H1 (cell line): ENCODE measurements around the gene VPS37C. TPM values are rescaled to one million over a fixed set of nuclear protein-coding genes. Genes with fewer than 3 reads are reported as not detected.

Experiments used
- CTCF ChIA-PET: fragments of 300-600 bp; sonication (Branson Sonifier 250); formaldehyde crosslinking; loops from one replicate; lab custom pipeline; 2021; ENCODE audit not compliant: partially characterized antibody; lab: Charles Lee
- POLR2A ChIA-PET: fragments of 300-600 bp; sonication (Branson Sonifier 250); formaldehyde crosslinking; loops from one replicate; lab custom pipeline; 2021; ENCODE audit warnings: inconsistent platforms; ENCODE audit not compliant: partially characterized antibody; lab: Charles Lee
- DNase-seq, 2 experiments: peaks; one replicate each; pipeline versions ENCODE4 v3.0.0 to v3.0.0-alpha.2; 2010 to 2022; ENCODE audit warnings: low spot score in 2 of 2, low read depth in 1 of 2, mixed read lengths in 1 of 2
- FAIRE-seq: peaks from 2 replicates; lab custom pipeline; 2011; peaks lifted over from hg19 to GRCh38; lab: Jason Lieb, UNC
- H2AFZ ChIP-seq: 2 replicates; pipeline ENCODE4 v1.8.1; 2012; ENCODE audit warnings: low read length, inconsistent platforms
- H2AK5ac ChIP-seq: 2 replicates; pipeline ENCODE4 v1.6.1; 2013; ENCODE audit warnings: low read depth, low read length
- H2BK120ac ChIP-seq: replicated peaks from 2 replicates; pipeline ENCODE3; 2013; ENCODE audit warnings: low read depth, low read length, inconsistent platforms
- H2BK12ac ChIP-seq: 2 replicates; pipeline ENCODE4 v1.6.1; 2013; ENCODE audit warnings: low read depth, low read length
- H2BK15ac ChIP-seq: 2 replicates; pipeline ENCODE4 v1.6.1; 2013; ENCODE audit warnings: low read length
- H2BK20ac ChIP-seq: 2 replicates; pipeline ENCODE4 v1.6.1; 2013; ENCODE audit warnings: low read length
- H2BK5ac ChIP-seq: 2 replicates; pipeline ENCODE4 v1.6.1; 2013; ENCODE audit warnings: low read depth, low read length
- H3K14ac ChIP-seq: 2 replicates; pipeline ENCODE4 v1.6.1; 2013; ENCODE audit warnings: inconsistent platforms; ENCODE audit not compliant: insufficient read length
- H3K18ac ChIP-seq: 2 replicates; pipeline ENCODE4 v1.6.1; 2013; ENCODE audit warnings: low read length; ENCODE audit errors: extremely low read depth
- H3K23ac ChIP-seq: 2 replicates; pipeline ENCODE4 v1.6.1; 2013; ENCODE audit warnings: inconsistent platforms; ENCODE audit not compliant: insufficient read length
- H3K23me2 ChIP-seq: 2 replicates; pipeline ENCODE4 v1.6.1; 2013; ENCODE audit warnings: low read depth, low read length
- H3K27ac ChIP-seq: 2 replicates; pipeline ENCODE4 v1.6.1; 2011; ENCODE audit warnings: low read depth, low read length, inconsistent platforms
- H3K27me3 ChIP-seq, 4 experiments: replicated peaks in 1 of 4; 1 replicate in 1 of 4; 2 replicates in 3 of 4; pipeline versions ENCODE4 v1.6.1 to v1.8.1; 2011 to 2013; ENCODE audit warnings: low read length in 3 of 4, mild to moderate bottlenecking in 3 of 4, inconsistent platforms in 2 of 4, mixed read lengths in 2 of 4, moderate library complexity in 1 of 4; ENCODE audit not compliant: control insufficient read depth in 3 of 4, insufficient read depth in 3 of 4; ENCODE audit errors: extremely low read depth in 1 of 4
- H3K36me3 ChIP-seq, 4 experiments: 2 replicates each; pipeline versions ENCODE4 v1.6.1 to v1.8.1; 2011 to 2013; ENCODE audit warnings: mild to moderate bottlenecking in 4 of 4, low read length in 3 of 4, moderate library complexity in 2 of 4, control low read depth in 1 of 4, inconsistent platforms in 1 of 4; ENCODE audit not compliant: insufficient read depth in 4 of 4, control insufficient read depth in 2 of 4
- H3K4ac ChIP-seq: replicated peaks from 2 replicates; pipeline ENCODE3; 2013; ENCODE audit warnings: low read length, low read depth, mixed read lengths, inconsistent platforms; ENCODE audit not compliant: insufficient read length
- H3K4me1 ChIP-seq, 4 experiments: replicated peaks in 1 of 4; 1 replicate in 1 of 4; 2 replicates in 3 of 4; pipeline versions ENCODE4 v1.6.1 to v1.8.1; 2011 to 2013; ENCODE audit warnings: low read length in 3 of 4, inconsistent platforms in 2 of 4, mixed read lengths in 1 of 4; ENCODE audit not compliant: insufficient read depth in 4 of 4, control insufficient read depth in 3 of 4
- H3K4me2 ChIP-seq, 2 experiments: 2 replicates each; pipeline versions ENCODE4 v1.6.1 to v1.8.1; 2011 to 2013; ENCODE audit warnings: low read depth in 2 of 2, low read length in 2 of 2, control low read depth in 1 of 2, inconsistent platforms in 1 of 2, mild to moderate bottlenecking in 1 of 2; ENCODE audit not compliant: insufficient read depth in 1 of 2
- H3K4me3 ChIP-seq, 4 experiments: fragments of 200-600, 300-600 bp in 1 of 4; sonication (generic), shearing (Covaris generic), sonication (Bioruptor Twin) in 1 of 4; 2 replicates each; pipeline versions ENCODE4 v1.5.1 to v1.8.1; 2011 to 2016; ENCODE audit warnings: low read length in 4 of 4, low read depth in 3 of 4, control low read depth in 2 of 4, inconsistent platforms in 2 of 4, mild to moderate bottlenecking in 2 of 4, mixed read lengths in 1 of 4, moderate library complexity in 1 of 4; ENCODE audit not compliant: insufficient read depth in 2 of 4; ENCODE audit errors: extremely low read depth in 1 of 4
- H3K56ac ChIP-seq: replicated peaks from 2 replicates; pipeline ENCODE3; 2013; ENCODE audit warnings: low read depth, mild to moderate bottlenecking, mixed read lengths, low read length, inconsistent platforms; ENCODE audit not compliant: insufficient read length
- H3K79me1 ChIP-seq: 2 replicates; pipeline ENCODE4 v1.6.1; 2013; ENCODE audit warnings: low read depth, low read length, control low read depth
- H3K79me2 ChIP-seq, 2 experiments: 2 replicates each; pipeline versions ENCODE4 v1.6.1 to v1.8.1; 2012 to 2013; ENCODE audit warnings: low read length in 2 of 2, mild to moderate bottlenecking in 2 of 2, inconsistent platforms in 1 of 2; ENCODE audit not compliant: insufficient read depth in 2 of 2, control insufficient read depth in 1 of 2
- H3K9ac ChIP-seq, 4 experiments: replicated peaks in 1 of 4; 1 replicate in 1 of 4; 2 replicates in 3 of 4; pipeline versions ENCODE4 v1.6.1 to v1.8.1; 2011 to 2013; ENCODE audit warnings: low read depth in 3 of 4, low read length in 3 of 4, control low read depth in 2 of 4, mild to moderate bottlenecking in 2 of 4, moderate library complexity in 2 of 4, inconsistent platforms in 1 of 4; ENCODE audit errors: extremely low read depth in 1 of 4
- H3K9me3 ChIP-seq, 2 experiments: 2 replicates each; pipeline versions ENCODE4 v1.6.1 to v1.8.1; 2012 to 2013; ENCODE audit warnings: mild to moderate bottlenecking in 2 of 2, moderate library complexity in 2 of 2, control low read depth in 1 of 2, inconsistent platforms in 1 of 2, low read depth in 1 of 2, low read length in 1 of 2, mixed read lengths in 1 of 2; ENCODE audit not compliant: insufficient read depth in 2 of 2
- H4K20me1 ChIP-seq, 2 experiments: replicated peaks in 1 of 2; 2 replicates each; pipeline versions ENCODE3 to v1.8.1; 2011 to 2013; ENCODE audit warnings: inconsistent platforms in 2 of 2, low read length in 2 of 2, mild to moderate bottlenecking in 1 of 2; ENCODE audit not compliant: insufficient read depth in 2 of 2, control insufficient read depth in 1 of 2
- H4K5ac ChIP-seq: 2 replicates; pipeline ENCODE4 v1.6.1; 2013; ENCODE audit warnings: low read length, low read depth, mixed read lengths, inconsistent platforms; ENCODE audit not compliant: insufficient read length
- H4K8ac ChIP-seq: 2 replicates; pipeline ENCODE4 v1.8.0; 2013; ENCODE audit warnings: mild to moderate bottlenecking, moderate library complexity, low read length, inconsistent platforms; ENCODE audit not compliant: insufficient read depth; ENCODE audit errors: extremely low read depth
- H4K91ac ChIP-seq: replicated peaks from 2 replicates; pipeline ENCODE3; 2013; ENCODE audit warnings: low read length, mixed read lengths, inconsistent platforms; ENCODE audit not compliant: insufficient read length
- ATF3 ChIP-seq: IDR thresholded peaks from 2 replicates; pipeline ENCODE4 v1.6.1; 2011; ENCODE audit warnings: low read depth, mild to moderate bottlenecking, low read length; ENCODE audit not compliant: insufficient read depth
- CEBPB ChIP-seq: IDR thresholded peaks from 2 replicates; pipeline ENCODE4 v1.6.1; 2012; ENCODE audit warnings: low read depth, low read length
- CHD2 ChIP-seq: IDR thresholded peaks from 2 replicates; pipeline ENCODE4 v1.6.1; 2012; ENCODE audit warnings: low read length, improper control_type of control experiment
- KDM4A ChIP-seq: IDR thresholded peaks from one replicate; pipeline ENCODE4 v1.7.1; 2012; ENCODE audit warnings: low read depth, mild to moderate bottlenecking, moderate library complexity, low read length, inconsistent platforms; ENCODE audit not compliant: severe bottlenecking
- KDM5A ChIP-seq: fragments of 200-600 bp; IDR thresholded peaks from 2 replicates; pipeline ENCODE4 v1.7.1; 2012; ENCODE audit warnings: mild to moderate bottlenecking, low read length, inconsistent platforms, mixed read lengths
- MAX ChIP-seq: IDR thresholded peaks from 2 replicates; pipeline ENCODE4 v1.6.1; 2012; ENCODE audit warnings: inconsistent platforms
- NRF1 ChIP-seq: IDR thresholded peaks from 2 replicates; pipeline ENCODE4 v1.6.1; 2011; ENCODE audit warnings: mild to moderate bottlenecking, low read depth, low read length, improper control_type of control experiment
- PHF8 ChIP-seq: fragments of 200-600 bp; sonication (generic); conservative IDR thresholded peaks from 2 replicates; pipeline ENCODE4 v1.7.1; 2012; ENCODE audit warnings: low read depth, mild to moderate bottlenecking, inconsistent platforms, low read length, moderate library complexity
- POLR2AphosphoS5 ChIP-seq: IDR thresholded peaks from 2 replicates; pipeline ENCODE4 v1.6.1; 2011; ENCODE audit warnings: low read depth, low read length
- RNF2 ChIP-seq: fragments of 200-900, 300-1000 bp; sonication (generic); IDR thresholded peaks from 2 replicates; pipeline ENCODE4 v1.7.1; 2016; ENCODE audit warnings: borderline replicate concordance, low read depth, mild to moderate bottlenecking, antibody characterized with exemption, low read length; ENCODE audit not compliant: poor library complexity, severe bottlenecking; ENCODE audit errors: missing control alignments
- TBP ChIP-seq: IDR thresholded peaks from 2 replicates; pipeline ENCODE4 v1.6.1; 2011; ENCODE audit warnings: low read depth, low read length, improper control_type of control experiment
- ZNF274 ChIP-seq: IDR thresholded peaks from 2 replicates; pipeline ENCODE4 v1.7.0; 2012; ENCODE audit warnings: low read length, borderline replicate concordance; ENCODE audit errors: extremely low read depth
- WGBS, 2 experiments: shearing (Covaris generic) in 1 of 2; methylation state at CpG; one replicate each; pipeline versions ENCODE4 v1.1.6 to v1.1.7; 2013 to 2015; ENCODE audit warnings: low lambda C conversion rate in 2 of 2, mixed read lengths in 2 of 2, inconsistent platforms in 1 of 2, low coverage in 1 of 2, missing lambda C conversion rate in 1 of 2; ENCODE audit not compliant: insufficient replicate concordance in 2 of 2, insufficient coverage in 1 of 2, insufficient read length in 1 of 2; ENCODE audit errors: extremely low coverage in 1 of 2, missing lambda C conversion rate in 1 of 2; 5-methylcytosine and 5-hydroxymethylcytosine counted together
- polyA plus RNA-seq, 7 experiments: library from polyadenylated mRNA; depleted of rRNA in 3 of 7; stranded (reverse) in 5 of 7; unstranded in 2 of 7; fragments of >200 nt in 5 of 7; fragments of 200-250 nt in 2 of 7; gene quantifications; 1 replicate in 5 of 7; 2 replicates in 1 of 7; 4 replicates in 1 of 7; pipeline versions ENCODE4 v1.2.1 to v1.2.3, GENCODE V29; 2011 to 2013; ENCODE audit warnings: missing spikeins in 2 of 7, mixed read lengths in 2 of 7
- total RNA-seq: library from RNA; stranded (reverse); fragmentation: NEBNext Ultra II Directional; extraction: Animal tissue kit (Norgen Biotek cat#: 25700); gene quantifications from 2 replicates; pipeline ENCODE4 v1.2.1, GENCODE V29; 2021

VPS37C gene
- total and polyA plus RNA-seq, 2 of the 8 experiments (the other 6 are each of a cell fraction or from before 2014, with no cell fraction given), result 12.9 to 21.0 TPM

- no peak overlapping the region for H3K4me3 ChIP-seq
- CTCF ChIA-PET, result interaction anchor here (0.9 to 2.3 kb wide), 5 partner anchors 12 to 230 kb away, joined by 3 to 9 read pairs (median 4); no protein-coding TSS in a partner anchor
- WGBS, 2 experiments, result 89% methylated on average over 6 of the region's 6 CpGs; no CpG with 5 or more reads in 1 of the 2 experiments
Measured at GRCh38 chr11:61174949-61175348, 13.7 kb upstream of the VPS37C start.

More at GRCh38 chr11:61174949-61175348, 13.7 kb upstream of the VPS37C start:
- no peaks in the 10 kb centered on the region for H3K4me1 ChIP-seq
- POLR2A ChIA-PET, result interaction anchor here (1.0 kb wide), 1 partner anchor 201 kb away, joined by 3 read pairs; no protein-coding TSS in a partner anchor
- H3K36me3 ChIP-seq, result no peaks in the 10 kb centered on the region
- FAIRE-seq, result no peak
- no peak overlapping the region for H3K9ac ChIP-seq
- no peak overlapping the region for H3K56ac ChIP-seq
- H3K4me2 ChIP-seq, result no peak overlapping the region
- no peak overlapping the region for H4K5ac ChIP-seq
- no peak overlapping the region for H4K8ac ChIP-seq
- H4K91ac ChIP-seq, result no peak overlapping the region
- H3K23ac ChIP-seq, result no peak overlapping the region
- no peak overlapping the region for H2BK120ac ChIP-seq
- H3K9me3 ChIP-seq, result no peaks in the 10 kb centered on the region
- TF ChIP-seq TBP (no peak), KDM5A (no peak), RNF2 (no peak), CHD2 (no peak), POLR2AphosphoS5 (no peak), ATF3 (no peak), ZNF274 (no peak), PHF8 (no peak), KDM4A (no peak), MAX (no peak), CEBPB (no peak), NRF1 (no peak)
- TF ChIP-seq, all 59 proteins: peak for 0
- Histone ChIP-seq H3K79me2 (no peaks in the 10 kb centered on the region), H3K18ac (no peak overlapping the region), H3K14ac (no peak overlapping the region), H4K20me1 (peaks cover 0 to 1% of the 10 kb centered on the region in 2 experiments), H2AFZ (no peak overlapping the region), H2BK20ac (no peak overlapping the region), H3K79me1 (no peaks in the 10 kb centered on the region), H3K27me3 (0 out of 7 replicates have a peak, but pooled peaks cover 0 to 3% (median 0%) of the 10 kb centered on the region in 4 experiments), H2BK12ac (no peak overlapping the region), H2AK5ac (no peak overlapping the region), H2BK15ac (no peak overlapping the region), H3K4ac (no peak overlapping the region), H3K27ac (no peak overlapping the region), H3K23me2 (no peaks in the 10 kb centered on the region), H2BK5ac (no peak overlapping the region)
- no peak for DNase-seq
